Endothelial cell (in vitro differentiated cells): ENCODE results near the gene DYNC1I2. TPM values are rescaled to one million over a fixed set of nuclear protein-coding genes. Genes with fewer than 3 reads are reported as not detected.

ENCODE experiments used
- DNase-seq: peaks from one replicate; pipeline ENCODE4 v3.0.0; 2021; ENCODE audit warnings: low spot score
- H3K27ac Mint-ChIP-seq: one replicate; pipeline ENCODE4 v1.8.0; 2021; ENCODE audit warnings: mixed read lengths, inconsistent platforms; ENCODE audit not compliant: unreplicated experiment
- H3K27me3 Mint-ChIP-seq: one replicate; pipeline ENCODE4 v1.8.0; 2021; ENCODE audit warnings: mild to moderate bottlenecking, moderate library complexity, mixed read lengths, inconsistent platforms; ENCODE audit not compliant: unreplicated experiment
- H3K36me3 Mint-ChIP-seq: one replicate; pipeline ENCODE4 v1.8.0; 2021; ENCODE audit warnings: mild to moderate bottlenecking, low read depth, mixed read lengths, inconsistent platforms; ENCODE audit not compliant: unreplicated experiment
- H3K4me1 Mint-ChIP-seq: one replicate; pipeline ENCODE4 v1.8.0; 2021; ENCODE audit warnings: mild to moderate bottlenecking, mixed read lengths, inconsistent platforms; ENCODE audit not compliant: unreplicated experiment
- H3K4me3 Mint-ChIP-seq: one replicate; pipeline ENCODE4 v1.8.0; 2021; ENCODE audit warnings: mild to moderate bottlenecking, mixed read lengths, inconsistent platforms; ENCODE audit not compliant: unreplicated experiment
- H3K9me3 Mint-ChIP-seq: one replicate; pipeline ENCODE4 v1.8.0; 2021; ENCODE audit warnings: mixed read lengths, inconsistent platforms; ENCODE audit not compliant: unreplicated experiment
- CTCF ChIP-seq: fragments of 200-600 bp; sonication (generic); IDR thresholded peaks from one replicate; pipeline ENCODE4 v1.5.0; 2021; ENCODE audit warnings: antibody characterized with exemption; ENCODE audit not compliant: unreplicated experiment
- total RNA-seq: library from RNA; stranded (reverse); fragmentation: NEBNext Ultra II Directional; extraction: Animal tissue kit (Norgen Biotek cat#: 25700); gene quantifications from one replicate; pipeline ENCODE4 v1.2.1, GENCODE V29; 2021; ENCODE audit not compliant: unreplicated experiment

Gene DYNC1I2
- total RNA-seq, 1 donor from 2014 or later: 121 TPM

GRCh38 chr2:171719660-171720059 lies 32.4 kb downstream of the DYNC1I2 start:
- Mint-ChIP-seq H3K27me3 (no peaks in the 10 kb centered on the region), H3K27ac (no peak overlapping the region), H3K4me1 (no peaks in the 10 kb centered on the region), H3K4me3 (no peak overlapping the region), H3K9me3 (no peaks in the 10 kb centered on the region), H3K36me3 (peaks cover 9% of the 10 kb centered on the region)
- no peak for DNase-seq
- no peak for TF ChIP-seq CTCF

GRCh38 chr2:171723716-171724683 lies 36.7 kb downstream of the DYNC1I2 start:
- no peaks in the 10 kb centered on the region for H3K4me1 Mint-ChIP-seq
- no peaks in the 10 kb centered on the region for H3K27me3 Mint-ChIP-seq
- no peak for DNase-seq
- peaks cover 10% of the 10 kb centered on the region for H3K36me3 Mint-ChIP-seq
- no peak for TF ChIP-seq CTCF
- no peaks in the 10 kb centered on the region for H3K9me3 Mint-ChIP-seq
- H3K4me3 Mint-ChIP-seq: no peak overlapping the region
- no peak overlapping the region for H3K27ac Mint-ChIP-seq

- TF ChIP-seq CTCF: no peak
- H3K27ac Mint-ChIP-seq: no peak overlapping the region
- H3K4me3 Mint-ChIP-seq: no peak overlapping the region
- H3K4me1 Mint-ChIP-seq: no peaks in the 10 kb centered on the region
- H3K9me3 Mint-ChIP-seq: no peaks in the 10 kb centered on the region
- H3K27me3 Mint-ChIP-seq: no peaks in the 10 kb centered on the region
- no peak for DNase-seq
- H3K36me3 Mint-ChIP-seq: peaks cover 33% of the 10 kb centered on the region
These were observed 39.7 kb downstream of the DYNC1I2 start for GRCh38 chr2:171726847-171727450.

GRCh38 chr2:171728989-171729951 lies 42.0 kb downstream of the DYNC1I2 start:
- H3K4me1 Mint-ChIP-seq: no peaks in the 10 kb centered on the region
- TF ChIP-seq CTCF: no peak
- DNase-seq: no peak
- H3K9me3 Mint-ChIP-seq: no peaks in the 10 kb centered on the region
- H3K36me3 Mint-ChIP-seq: peaks cover 36% of the 10 kb centered on the region
- no peak overlapping the region for H3K4me3 Mint-ChIP-seq
- no peak overlapping the region for H3K27ac Mint-ChIP-seq
- H3K27me3 Mint-ChIP-seq: no peaks in the 10 kb centered on the region
